ENCODE results near the gene ZNF547.
"Not testable (repeated sequence)": the region's sequence is repeated elsewhere in the genome, so short reads cannot be mapped to it uniquely, and the experiment has no call there.

Gene ZNF547

DNA sequence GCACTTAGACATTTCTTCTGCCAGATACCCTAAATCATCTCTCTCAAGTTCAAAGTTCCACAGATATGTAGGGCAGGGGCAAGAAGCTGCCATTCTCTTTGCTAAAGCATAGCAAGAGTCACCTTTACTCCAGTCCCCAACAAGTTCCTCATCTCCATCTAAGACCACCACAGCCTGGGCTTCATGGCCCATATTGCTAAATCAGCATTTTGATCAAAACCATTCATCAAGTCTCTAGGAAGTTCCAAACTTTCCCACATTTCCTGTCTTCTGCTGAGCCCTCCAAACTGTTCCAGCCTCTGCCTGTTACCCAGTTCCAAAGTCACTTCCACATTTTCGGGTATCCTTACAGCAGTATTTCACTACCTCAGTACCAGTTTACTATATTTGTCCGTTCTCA lies 11.3 kb downstream of the ZNF547 start:
- not testable (repeated sequence) for DNase-seq (ENCODE audit: low read depth)

DNA sequence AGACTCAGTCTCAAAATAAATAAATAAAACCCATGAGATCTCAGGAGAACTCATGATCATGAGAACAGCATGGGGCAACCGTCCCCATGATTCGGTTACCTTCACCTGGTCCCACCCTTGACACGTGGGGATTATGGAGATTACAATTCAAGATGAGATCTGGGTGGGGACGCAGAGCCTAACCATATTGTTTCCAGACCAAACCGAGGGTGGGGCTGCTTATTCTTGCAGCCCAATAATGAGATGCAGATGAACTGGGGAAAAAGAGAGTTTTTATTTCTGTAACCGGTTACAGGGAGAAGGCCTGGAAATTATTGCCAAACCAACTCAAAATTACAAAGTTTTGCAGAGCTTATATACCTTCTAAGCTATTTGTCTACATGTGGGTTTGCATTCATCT lies 12.8 kb downstream of the ZNF547 start:
- no peak for DNase-seq (ENCODE audit: low read depth)

DNA sequence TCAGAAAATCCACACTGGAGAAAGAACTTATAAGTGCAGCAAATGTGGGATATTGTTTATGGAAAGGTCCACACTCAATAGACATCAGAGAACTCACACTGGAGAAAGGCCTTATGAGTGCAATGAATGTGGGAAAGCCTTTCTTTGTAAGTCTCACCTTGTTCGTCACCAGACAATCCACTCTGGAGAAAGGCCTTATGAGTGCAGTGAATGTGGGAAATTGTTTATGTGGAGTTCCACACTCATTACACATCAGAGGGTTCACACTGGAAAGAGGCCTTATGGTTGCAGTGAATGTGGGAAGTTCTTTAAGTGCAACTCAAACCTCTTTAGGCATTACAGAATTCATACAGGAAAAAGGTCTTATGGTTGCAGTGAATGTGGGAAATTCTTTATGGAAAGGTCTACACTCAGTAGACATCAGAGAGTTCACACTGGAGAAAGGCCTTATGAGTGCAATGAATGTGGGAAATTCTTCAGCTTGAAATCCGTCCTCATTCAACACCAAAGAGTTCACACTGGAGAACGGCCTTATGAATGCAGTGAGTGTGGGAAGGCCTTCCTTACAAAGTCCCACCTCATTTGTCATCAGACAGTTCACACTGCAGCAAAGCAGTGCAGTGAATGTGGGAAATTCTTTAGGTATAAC lies 14.3 kb downstream of the ZNF547 start:
- no peak for DNase-seq (ENCODE audit: low read depth)

DNA sequence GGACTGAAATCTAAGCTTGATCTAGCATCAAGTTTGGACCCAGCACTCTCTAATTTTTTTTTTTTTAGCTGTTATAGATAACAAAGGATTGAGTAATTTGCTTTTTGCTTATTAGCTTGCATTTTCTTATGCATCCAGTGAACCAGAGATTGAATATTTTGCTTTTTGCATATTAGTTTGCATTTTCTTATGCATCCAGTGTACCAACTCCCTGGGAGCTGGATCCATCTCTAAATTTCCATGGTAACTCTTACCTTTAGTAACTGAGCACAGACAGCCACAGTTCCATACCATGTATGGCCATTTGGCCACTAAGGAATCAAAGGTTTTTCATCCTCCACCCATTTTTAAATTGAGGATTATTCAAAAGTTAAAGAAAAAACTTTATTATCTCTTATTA lies 17.6 kb downstream of the ZNF547 start:
- no peak for DNase-seq (ENCODE audit: low read depth)

DNA sequence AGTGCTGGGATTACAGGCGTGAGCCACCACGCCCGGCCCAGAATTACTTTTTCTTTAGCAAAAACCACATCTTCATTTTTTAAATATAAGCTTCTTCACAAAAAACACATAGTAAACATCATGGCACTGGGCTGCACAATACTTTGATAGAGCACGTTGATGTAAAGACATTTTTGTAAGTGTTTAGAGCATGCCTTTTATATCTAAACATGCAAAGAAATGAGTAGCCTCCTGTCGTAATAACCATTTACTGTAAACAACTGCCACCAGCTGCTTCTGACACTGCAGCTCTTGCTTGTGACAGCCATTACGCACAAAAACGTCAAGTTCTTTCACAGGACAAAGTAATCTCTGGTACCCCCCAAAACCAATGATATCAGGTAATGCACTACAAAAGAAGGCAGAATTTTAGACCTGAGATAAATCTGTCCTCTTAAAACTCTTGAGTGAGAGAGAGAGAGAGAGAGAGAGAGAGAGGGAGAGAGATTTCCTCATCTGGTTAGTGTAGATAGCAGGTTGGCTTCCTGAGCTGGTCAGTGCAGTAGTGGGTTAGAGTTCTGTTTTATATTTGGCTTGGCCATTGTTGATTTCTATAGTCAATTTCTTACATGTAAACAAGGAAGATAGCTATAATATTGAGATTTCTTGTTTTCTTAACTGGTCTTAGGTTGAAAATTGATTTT lies 19.6 kb downstream of the ZNF547 start:
- no peak for DNase-seq (ENCODE audit: low read depth)

DNA sequence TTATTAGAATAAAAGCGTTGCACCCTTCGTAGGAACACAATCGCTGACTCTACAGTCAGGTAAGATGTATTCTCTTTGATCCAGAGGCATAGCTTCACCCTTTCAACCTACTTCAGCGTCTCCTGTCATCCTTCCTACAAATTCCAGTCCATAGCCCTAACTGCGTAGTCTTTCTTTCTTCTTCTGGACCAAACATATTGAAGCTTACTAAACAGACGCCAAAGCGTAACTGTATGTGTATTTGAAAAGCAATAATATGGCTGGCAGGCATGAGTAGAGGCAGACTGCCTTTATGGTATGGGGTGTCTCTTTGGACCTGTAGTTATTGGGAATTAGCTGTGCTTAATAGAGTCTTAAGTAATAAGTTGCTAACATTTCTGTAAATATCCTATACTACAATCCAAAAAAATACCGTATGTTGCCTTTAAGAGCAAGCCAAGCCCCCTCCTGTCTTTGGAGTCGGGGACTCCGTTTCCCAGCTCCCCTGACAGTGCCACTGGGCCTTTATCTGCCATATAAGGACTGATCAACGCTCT lies 25.9 kb downstream of the ZNF547 start:
- no peak for DNase-seq (ENCODE audit: low read depth)

DNA sequence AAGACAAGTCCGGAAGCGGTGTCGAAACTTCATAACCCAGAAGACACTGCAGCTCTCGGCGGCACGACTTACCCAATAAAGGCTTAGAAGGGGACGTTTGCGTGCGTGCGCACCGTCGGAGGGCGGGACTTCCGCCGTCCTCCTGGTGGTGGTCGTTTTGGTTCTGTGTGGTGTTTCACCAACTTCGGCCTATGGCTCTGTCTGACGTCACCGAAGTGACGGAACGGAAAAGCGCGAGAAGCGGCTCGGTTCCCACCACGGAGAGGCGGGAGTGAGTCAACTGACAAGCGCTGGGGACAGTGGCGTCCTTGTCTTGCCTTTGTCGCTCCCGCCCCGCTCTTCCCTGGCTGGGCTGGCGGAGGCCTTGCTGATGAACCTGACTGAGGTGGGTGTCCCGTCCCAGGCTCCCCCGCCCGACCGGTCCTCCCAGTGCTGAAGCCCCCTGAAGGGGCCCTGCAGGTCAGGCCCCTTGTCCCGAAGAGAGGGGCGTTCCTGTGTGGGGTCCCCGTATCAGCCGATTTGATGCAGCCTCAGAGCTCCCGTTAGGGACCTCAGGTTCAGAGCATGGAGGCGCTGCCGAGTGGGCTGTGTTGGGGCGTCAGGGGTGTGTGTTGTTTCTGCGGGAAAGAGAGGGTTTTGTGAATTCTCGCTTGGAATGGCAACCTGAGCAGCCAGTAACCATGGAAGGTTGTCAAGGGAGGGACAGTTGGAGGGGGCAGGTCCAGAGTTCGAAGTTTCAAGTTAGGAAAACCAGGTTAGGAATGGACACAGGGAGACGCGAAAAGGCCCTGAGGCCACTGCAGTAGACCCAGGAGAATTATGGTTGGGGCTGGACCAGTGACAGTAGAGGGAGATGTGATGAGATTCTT lies 26.6 kb downstream of the ZNF547 start, which contains the start of gene ZNF548:
TSS of gene ZNF548 (plus strand) at position 125 of the 869 bp plus-strand sequence. CDS start at position 371, 246 bp downstream.
- peak; percentile 96 for DNase-seq (ENCODE audit: low read depth)

DNA sequence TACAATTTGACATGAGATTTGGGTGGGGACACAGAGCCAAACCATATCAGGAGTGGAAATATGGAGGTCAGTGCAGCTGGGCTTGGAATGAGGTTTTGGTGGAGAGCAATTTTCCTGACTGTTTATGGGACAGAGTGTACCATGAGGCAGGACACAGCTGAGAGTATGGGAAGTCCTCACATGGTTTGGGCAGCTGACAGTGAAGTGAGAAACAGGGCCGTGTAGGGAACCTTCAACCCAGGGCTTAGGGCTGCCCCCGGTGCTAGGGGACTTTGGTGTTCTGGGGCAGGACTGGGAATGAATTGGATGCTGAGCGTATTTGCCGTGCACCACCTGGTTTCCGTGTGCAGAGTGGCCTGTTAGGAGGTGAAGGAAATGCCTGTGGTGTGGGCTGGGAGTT lies 32.4 kb downstream of the ZNF547 start:
- DNase-seq (ENCODE audit: low read depth), result no peak

DNA sequence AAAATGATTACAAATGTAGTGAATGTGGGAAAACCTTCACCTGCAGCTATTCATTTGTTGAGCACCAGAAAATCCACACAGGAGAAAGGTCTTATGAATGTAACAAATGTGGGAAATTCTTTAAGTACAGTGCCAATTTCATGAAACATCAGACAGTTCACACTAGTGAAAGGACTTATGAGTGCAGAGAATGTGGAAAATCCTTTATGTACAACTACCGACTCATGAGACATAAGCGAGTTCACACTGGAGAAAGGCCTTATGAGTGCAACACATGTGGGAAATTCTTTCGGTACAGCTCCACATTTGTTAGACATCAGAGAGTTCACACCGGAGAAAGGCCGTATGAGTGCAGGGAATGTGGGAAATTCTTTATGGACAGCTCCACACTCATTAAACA lies 35.5 kb downstream of the ZNF547 start:
- DNase-seq (ENCODE audit: low read depth), result no peak

DNA sequence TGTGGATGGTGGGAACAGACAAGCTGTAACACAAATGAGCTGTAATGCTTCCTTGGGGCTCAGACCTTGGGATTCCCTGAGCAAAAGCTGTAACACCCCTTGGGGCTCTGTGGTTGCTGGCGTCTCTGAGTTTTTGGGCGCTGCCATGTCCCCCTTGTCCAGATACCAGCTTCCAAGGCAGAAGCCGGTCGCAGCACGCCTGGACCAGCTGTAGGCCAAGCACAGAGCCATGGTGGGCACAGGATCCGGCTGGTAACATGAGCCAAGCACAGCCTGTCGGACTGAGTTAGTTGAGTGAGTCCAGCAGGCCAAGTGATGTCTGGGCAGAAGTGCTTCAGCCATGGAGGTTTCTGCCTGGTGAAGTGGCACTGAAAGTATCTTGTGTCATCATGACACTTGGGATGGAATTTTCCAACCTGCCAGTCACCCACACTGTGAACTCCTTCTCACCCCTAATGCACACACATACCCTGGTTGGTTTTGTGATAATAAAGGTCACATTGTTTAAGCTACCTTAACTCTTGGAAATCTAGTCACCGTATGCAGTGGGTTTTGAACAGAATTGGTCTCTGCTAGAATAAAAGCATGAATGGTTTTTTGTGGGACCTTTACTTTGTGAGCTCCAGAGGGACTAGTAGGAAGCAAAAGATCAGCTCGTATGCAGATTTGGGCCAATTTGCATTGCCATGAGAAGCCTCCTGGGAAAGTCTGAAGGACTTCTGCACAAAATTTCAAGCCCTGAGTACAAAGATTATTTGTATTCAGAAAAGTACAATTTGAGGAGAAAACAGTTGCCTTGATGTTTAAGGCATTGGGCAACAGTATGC lies 40.6 kb downstream of the ZNF547 start:
- DNase-seq (ENCODE audit: low read depth), result no peak

DNA sequence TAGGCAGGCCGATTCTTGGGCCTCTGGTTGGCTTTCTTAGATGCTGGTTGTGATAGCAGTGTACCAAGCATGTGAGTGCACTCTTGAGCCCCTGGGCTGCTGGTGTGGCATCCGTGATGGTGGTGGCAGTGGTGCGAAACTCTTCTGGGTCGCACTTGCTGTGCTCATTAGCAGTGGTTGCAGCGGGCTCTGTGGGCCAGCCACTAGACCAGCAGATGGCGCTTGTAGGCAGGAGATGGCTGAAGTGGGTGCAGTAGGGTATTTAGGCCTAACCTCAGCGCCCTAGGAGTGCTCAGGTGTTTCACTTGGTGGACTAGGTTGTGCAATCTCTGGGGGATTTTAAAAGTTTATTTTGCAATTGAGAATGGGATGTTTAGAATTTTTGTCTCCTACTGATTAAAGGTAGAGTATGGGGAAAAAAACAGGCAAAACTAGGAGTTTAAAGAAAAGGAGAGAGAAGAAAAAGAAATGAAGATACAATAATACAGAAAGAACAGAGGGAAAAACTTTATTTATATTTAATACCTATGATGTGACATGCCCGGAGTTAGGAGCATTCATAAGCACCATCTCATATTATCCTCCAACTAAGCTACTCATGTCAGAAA lies 43.3 kb downstream of the ZNF547 start:
- peak; percentile 66 for DNase-seq (ENCODE audit: low read depth)

DNA sequence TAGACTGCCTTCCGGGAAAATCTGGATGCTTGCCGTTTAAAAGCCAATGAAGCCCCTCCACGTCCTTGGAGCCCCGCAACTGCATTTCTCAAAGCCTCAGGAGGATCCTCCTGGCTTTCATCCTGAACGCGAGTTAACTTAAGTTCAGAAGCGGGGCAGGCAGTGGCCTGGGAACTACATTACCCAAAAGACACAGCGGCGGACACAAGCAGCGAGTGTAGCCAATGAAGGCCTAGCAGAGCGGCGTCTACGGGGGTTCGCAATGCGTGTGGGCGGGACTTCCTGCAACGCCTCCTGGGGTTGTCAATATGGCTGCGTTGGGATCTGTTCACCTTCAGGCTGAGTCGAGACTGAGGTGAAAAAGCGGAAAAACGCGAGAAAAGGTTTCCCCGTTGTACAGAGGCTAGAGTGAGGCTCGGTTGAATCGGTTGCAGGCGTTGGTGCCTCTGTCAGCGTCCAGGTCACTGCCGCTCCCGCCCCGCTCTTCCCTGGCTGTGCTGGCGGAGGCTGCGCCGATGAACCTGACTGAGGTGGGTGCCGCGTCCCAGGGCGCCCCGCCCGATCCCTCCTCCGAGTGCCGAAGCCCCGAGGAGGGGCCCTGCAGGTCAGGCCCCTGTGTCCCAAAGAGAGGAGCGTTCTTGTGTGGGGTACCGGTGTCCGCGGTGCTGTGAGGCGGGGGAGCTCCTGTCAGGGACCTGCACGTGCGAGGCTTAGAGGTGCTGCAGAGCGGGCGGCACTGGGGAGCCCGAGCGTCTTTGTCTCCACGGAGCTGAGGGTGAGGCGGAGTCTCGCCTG lies 47.7 kb downstream of the ZNF547 start, which contains the start of gene ZNF17:
TSS of gene ZNF17 (plus strand) at position 285 of the 795 bp plus-strand sequence. CDS start 2,455 bp downstream, outside the sequence.
- DNase-seq (ENCODE audit: low read depth), result peak; percentile 93

DNA sequence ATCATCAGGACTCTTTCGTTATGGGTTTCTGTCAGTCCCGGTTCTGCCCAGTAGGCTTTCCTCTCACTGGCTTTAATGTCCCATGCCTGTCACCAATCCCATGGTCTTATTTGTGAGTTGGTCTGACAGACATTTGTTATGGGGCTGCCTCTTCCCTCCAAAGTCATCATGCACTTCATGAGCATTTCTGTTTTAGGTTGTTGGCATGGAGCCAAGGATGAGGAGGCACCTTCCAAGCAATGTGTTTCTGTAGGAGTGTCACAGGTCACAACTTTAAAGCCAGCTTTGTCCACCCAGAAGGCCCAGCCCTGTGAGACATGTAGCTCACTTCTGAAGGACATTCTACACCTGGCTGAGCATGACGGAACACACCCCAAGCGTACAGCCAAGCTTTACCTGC lies 56.1 kb downstream of the ZNF547 start:
- no peak for DNase-seq (ENCODE audit: low read depth)

DNA sequence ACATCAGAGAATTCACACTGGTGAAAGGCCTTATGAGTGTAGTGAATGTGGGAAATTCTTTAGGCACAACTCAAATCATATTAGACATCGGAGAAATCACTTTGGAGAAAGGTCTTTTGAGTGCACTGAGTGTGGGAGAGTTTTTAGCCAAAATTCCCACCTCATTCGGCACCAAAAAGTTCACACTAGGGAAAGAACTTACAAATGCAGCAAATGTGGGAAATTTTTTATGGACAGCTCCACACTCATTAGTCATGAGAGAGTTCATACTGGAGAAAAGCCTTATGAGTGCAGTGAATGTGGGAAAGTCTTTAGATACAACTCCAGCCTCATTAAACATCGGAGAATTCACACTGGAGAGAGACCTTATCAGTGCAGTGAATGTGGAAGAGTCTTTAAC lies 57.7 kb downstream of the ZNF547 start:
- DNase-seq (ENCODE audit: low read depth), result no peak
